Heart left ventricle (tissue), 16 donors: ENCODE data around the gene IGSF3. TPM values are rescaled to one million over a fixed set of nuclear protein-coding genes. Genes with fewer than 3 reads are reported as not detected.

Source experiments
- ATAC-seq, 4 donors: fragments of 200-7000 bp; cut with Tn5 transposase; one replicate each; pipeline ENCODE4 v1.9.1; 2020 to 2022; ENCODE audit warnings: moderate library complexity in 4 of 4, mild to moderate bottlenecking in 3 of 4, moderate number of reproducible peaks in 1 of 4
- DNase-seq, 5 donors: peaks; one replicate each; pipeline ENCODE4 v3.0.0-alpha.2; 2020
- H3K27ac ChIP-seq, 12 donors: fragments of 200-600 bp; sonication (generic) in 4 of 12; one replicate each; pipeline versions ENCODE4 v1.5.0 to v1.8.0; 2016 to 2022; ENCODE audit warnings: mild to moderate bottlenecking in 2 of 12
- H3K27me3 ChIP-seq, 9 donors: fragments of 200-600 bp; sonication (generic) in 2 of 9; one replicate each; pipeline versions ENCODE4 v1.5.1 to v1.8.0; 2016 to 2022; ENCODE audit warnings: mild to moderate bottlenecking in 3 of 9
- H3K36me3 ChIP-seq, 9 donors: fragments of 200-600 bp; sonication (generic) in 2 of 9; one replicate each; pipeline versions ENCODE4 v1.5.0 to v1.8.0; 2018 to 2022; ENCODE audit warnings: mild to moderate bottlenecking in 2 of 9
- H3K4me1 ChIP-seq, 12 donors: fragments of 200-600 bp; sonication (generic) in 4 of 12; one replicate each; pipeline versions ENCODE4 v1.5.0 to v1.8.0; 2016 to 2022; ENCODE audit warnings: mild to moderate bottlenecking in 3 of 12
- H3K4me3 ChIP-seq, 12 donors: fragments of 200-600 bp; sonication (generic) in 4 of 12; one replicate each; pipeline versions ENCODE4 v1.5.0 to v1.8.0; 2017 to 2022; ENCODE audit warnings: mild to moderate bottlenecking in 9 of 12, moderate library complexity in 4 of 12
- H3K9me3 ChIP-seq, 12 donors: fragments of 200-600 bp; sonication (generic) in 4 of 12; one replicate each; pipeline versions ENCODE4 v1.5.0 to v1.8.0; 2016 to 2022; ENCODE audit warnings: mild to moderate bottlenecking in 1 of 12
- POLR2A ChIP-seq, 2 donors: fragments of 450-650 bp; IDR thresholded peaks; one replicate each; pipeline ENCODE4 v1.6.1; 2017; ENCODE audit warnings: antibody characterized with exemption in 2 of 2, mild to moderate bottlenecking in 2 of 2, moderate library complexity in 2 of 2
- WGBS, 4 donors: extraction: QIAGEN DNeasy Blood & Tissue Kit in 2 of 4; methylation state at CpG; one replicate each; pipeline versions ENCODE4 v1.1.5 to v1.1.7; 2013 to 2018; 5-methylcytosine and 5-hydroxymethylcytosine counted together
- intact Hi-C, 10 donors: fragments of 100-400 bp; cut with DNase I; formaldehyde crosslinking; loops; one replicate each; pipeline versions ENCODE4 v1.11.1 to v1.14.2; 2022
- polyA plus RNA-seq, 2 donors: library from polyadenylated mRNA; stranded (reverse); fragments of 200-250 nt; gene quantifications; one replicate each; pipeline ENCODE4 v1.2.3, GENCODE V29; 2013
- total RNA-seq, 9 donors: library from RNA; depleted of rRNA in 2 of 9; stranded (reverse); fragments of >200 nt in 2 of 9; fragmentation: NEBNext Ultra II Directional in 3 of 9; extraction: Animal tissue kit (Norgen Biotek cat#: 25700) in 3 of 9; gene quantifications; one replicate each; pipeline versions ENCODE4 v1.1.0 to v1.2.4, GENCODE V29; 2016 to 2023
- TF ChIP-seq, protein P1 (sequence below), 12 donors: fragments of 200-600 bp; sonication (generic) in 4 of 12; IDR thresholded peaks; one replicate each; pipeline versions ENCODE4 v1.5.0 to v1.8.0; 2018 to 2022; ENCODE audit warnings: antibody characterized with exemption in 12 of 12, mild to moderate bottlenecking in 5 of 12
- donor health status: ischemic (EF 13 %, LVEDD 7.1; RV severe dilation, severe dysfunction).
- donor health status: healthy with polysubstance abuse.
- donor health status: DM: no; HTN: yes; CAD: no.
- donor health status: DM: no; HTN: no; CAD: no.
- donor health status: ischemic (EF 25% LVEDD 6.9; RV normal size, moderate dysfunction).
- donor health status: ischemic (EF 25% LVEDD 5.7; RV mildly dilated, moderate dysfunction).
- donor health status: healthy.
- donor health status: DM: yes; HTN: yes; CAD: no.
- donor health status: ischemic (EF 35%, LVEDD 5.7; RV mildly dilated, moderate dysfunction).
- donor health status: nonischemic (EF 11% LVEDD 7.7; RV severe dilation, severe dysfunction).
- donor health status: DM: yes; HTN: yes; CAD: no.
- donor health status: PGD.
- donor health status: ischemic (EF 29% LVEDD 5.4; RV normal size, mild dysfunction).
- donor health status: nonischemic (EF 23%, LVEDD 6.1; RV moderate dilation, normal function).

The IGSF3 gene
- total and polyA plus RNA-seq, 11 donors = 3.5 to 19.3 (median 11.5) TPM

DNA sequence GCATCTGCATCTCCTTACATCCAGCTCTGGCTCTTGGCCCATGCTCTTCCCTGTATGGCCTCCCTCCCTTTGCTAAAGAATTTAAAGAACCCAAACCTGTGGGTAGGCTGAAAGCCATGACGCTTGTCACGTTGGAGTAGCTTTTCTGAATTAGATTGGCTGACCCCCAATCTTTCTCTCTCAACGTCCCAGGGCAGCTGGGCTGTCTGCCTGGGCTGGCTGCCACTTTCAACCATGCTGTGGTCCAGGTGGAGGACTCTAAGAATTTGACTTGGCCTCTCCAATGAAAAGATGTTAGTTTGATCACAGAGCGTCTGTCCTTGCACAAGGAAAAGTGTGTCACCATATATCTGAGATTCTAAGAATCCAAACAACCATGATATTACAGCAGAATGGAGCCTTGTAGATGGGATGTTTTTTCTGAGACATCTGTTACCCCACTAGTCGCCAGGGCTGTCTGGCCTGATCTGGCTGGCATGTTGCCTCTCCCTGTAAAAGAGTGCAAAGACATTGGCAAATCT lies 6.5 kb upstream of the IGSF3 start:
- intact Hi-C loops = loop anchor here in 3 of 10 donors (5.0 kb wide), 2 partner anchors 97 to 102 kb away; partner anchors contain the start of gene CD58 (in 2 of the 3)
- Histone ChIP-seq H3K4me3 (no peak overlapping the region), H3K9me3 (no peaks in the 10 kb centered on the region), H3K27me3 (peaks cover 0 to 6% (median 0%) of the 10 kb centered on the region in 9 donors), H3K36me3 (no peaks in the 10 kb centered on the region), H3K27ac (no peak overlapping the region), H3K4me1 (peaks cover 0 to 10% (median 0%) of the 10 kb centered on the region in 12 donors)
- no peak for TF ChIP-seq POLR2A (IDR thresholded peaks at IDR 0.05)
- TF ChIP-seq, protein P1, sequence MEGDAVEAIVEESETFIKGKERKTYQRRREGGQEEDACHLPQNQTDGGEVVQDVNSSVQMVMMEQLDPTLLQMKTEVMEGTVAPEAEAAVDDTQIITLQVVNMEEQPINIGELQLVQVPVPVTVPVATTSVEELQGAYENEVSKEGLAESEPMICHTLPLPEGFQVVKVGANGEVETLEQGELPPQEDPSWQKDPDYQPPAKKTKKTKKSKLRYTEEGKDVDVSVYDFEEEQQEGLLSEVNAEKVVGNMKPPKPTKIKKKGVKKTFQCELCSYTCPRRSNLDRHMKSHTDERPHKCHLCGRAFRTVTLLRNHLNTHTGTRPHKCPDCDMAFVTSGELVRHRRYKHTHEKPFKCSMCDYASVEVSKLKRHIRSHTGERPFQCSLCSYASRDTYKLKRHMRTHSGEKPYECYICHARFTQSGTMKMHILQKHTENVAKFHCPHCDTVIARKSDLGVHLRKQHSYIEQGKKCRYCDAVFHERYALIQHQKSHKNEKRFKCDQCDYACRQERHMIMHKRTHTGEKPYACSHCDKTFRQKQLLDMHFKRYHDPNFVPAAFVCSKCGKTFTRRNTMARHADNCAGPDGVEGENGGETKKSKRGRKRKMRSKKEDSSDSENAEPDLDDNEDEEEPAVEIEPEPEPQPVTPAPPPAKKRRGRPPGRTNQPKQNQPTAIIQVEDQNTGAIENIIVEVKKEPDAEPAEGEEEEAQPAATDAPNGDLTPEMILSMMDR (IDR thresholded peaks at IDR 0.05) = no peak
- WGBS, 4 donors = 40 to 54% (median 47%) methylated on average over 5 of the region's 5 CpGs
- ATAC-seq (no peak), DNase-seq (no peak)

DNA sequence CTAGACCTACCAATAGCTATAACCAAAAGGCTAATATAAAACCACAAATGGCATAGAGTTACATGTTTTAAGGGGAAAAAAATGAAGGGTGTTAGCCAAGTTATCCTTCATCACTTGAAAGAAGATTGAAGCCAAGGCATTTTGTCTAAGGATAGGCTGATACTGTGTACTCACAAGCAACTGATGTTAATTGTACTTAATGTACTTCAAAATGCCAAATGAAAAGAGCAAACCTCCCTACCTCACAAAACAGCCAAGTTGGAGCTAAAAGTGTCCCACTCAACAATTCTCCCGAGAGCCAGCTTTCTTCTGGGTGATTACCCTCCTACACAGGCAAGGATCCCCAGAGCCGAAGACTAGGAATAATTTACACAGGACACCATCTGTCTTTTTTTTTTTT lies 4.4 kb upstream of the IGSF3 start:
- no peak for TF ChIP-seq POLR2A (IDR thresholded peaks at IDR 0.05)
- TF ChIP-seq, protein P1 (IDR thresholded peaks at IDR 0.05) = no peak
- Histone ChIP-seq H3K27ac (peak overlapping the region in 1 of 12 donors; percentile 13), H3K9me3 (no peaks in the 10 kb centered on the region), H3K4me1 (peaks cover 0 to 13% (median 3%) of the 10 kb centered on the region in 12 donors), H3K36me3 (no peaks in the 10 kb centered on the region), H3K4me3 (no peak overlapping the region), H3K27me3 (peaks cover 0 to 16% (median 0%) of the 10 kb centered on the region in 9 donors)
- WGBS, 4 donors = 65 to 88% (median 72%) methylated on average over 2 of the region's 2 CpGs
- ATAC-seq (peak in 2 of 4 donors; percentile 23 to 27), DNase-seq (no peak)
- intact Hi-C loops = loop anchor here in 7 of 10 donors (1.0 to 5.0 kb wide), 4 partner anchors 95 to 100 kb away; partner anchors contain the start of gene CD58 (in 2 of the 7)

DNA sequence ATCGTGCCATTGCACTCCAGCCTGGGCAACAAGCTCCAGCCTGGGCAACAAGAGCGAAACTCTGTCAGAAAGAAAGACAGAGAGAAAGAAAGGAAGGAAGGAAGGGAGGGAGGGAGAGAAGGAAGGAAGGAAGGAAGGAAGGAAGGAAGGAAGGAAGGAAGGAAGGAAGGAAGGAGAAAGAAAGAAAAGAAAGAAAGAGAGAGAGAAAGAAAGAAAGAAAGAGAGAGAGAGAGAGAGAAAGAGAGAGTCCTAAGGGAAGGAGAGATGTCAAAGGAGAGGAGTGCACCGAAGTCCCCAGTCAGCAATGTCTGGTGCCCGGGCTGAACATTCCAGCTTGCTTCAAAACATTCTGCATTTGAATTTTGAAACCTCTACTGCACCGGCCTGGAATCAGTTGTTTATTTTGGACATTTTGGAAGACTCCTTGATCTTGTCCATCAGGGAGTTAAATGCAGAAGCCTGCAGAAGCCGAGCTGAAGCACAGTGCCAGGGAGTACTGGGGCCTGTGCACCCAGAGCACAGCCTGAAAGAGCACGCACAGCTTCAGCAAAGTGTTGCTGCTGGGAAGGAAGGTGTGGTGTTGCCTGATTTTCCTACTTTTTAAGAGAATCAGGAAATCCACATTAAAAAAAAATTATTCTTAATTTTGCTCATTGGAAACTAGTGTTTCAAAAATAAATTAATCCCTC lies 3.7 kb upstream of the IGSF3 start:
- 63 to 73% (median 66%) methylated on average over 7 of the region's 7 CpGs for WGBS, 4 donors
- H3K9me3 ChIP-seq = no peaks in the 10 kb centered on the region
- no peaks in the 10 kb centered on the region for H3K36me3 ChIP-seq
- peaks cover 0 to 20% (median 9%) of the 10 kb centered on the region in 12 donors for H3K4me1 ChIP-seq
- no peak for TF ChIP-seq POLR2A (IDR thresholded peaks at IDR 0.05)
- TF ChIP-seq, protein P1 (IDR thresholded peaks at IDR 0.05) = no peak
- H3K4me3 ChIP-seq = no peak overlapping the region
- no peak for ATAC-seq
- peaks cover 0 to 22% (median 0%) of the 10 kb centered on the region in 9 donors for H3K27me3 ChIP-seq
- no peak overlapping the region for H3K27ac ChIP-seq
- intact Hi-C loops = loop anchor here in 4 of 10 donors (2.0 to 5.0 kb wide), 3 partner anchors 94 to 99 kb away; partner anchors contain the start of gene CD58 (in 2 of the 4)
- no peak for DNase-seq

DNA sequence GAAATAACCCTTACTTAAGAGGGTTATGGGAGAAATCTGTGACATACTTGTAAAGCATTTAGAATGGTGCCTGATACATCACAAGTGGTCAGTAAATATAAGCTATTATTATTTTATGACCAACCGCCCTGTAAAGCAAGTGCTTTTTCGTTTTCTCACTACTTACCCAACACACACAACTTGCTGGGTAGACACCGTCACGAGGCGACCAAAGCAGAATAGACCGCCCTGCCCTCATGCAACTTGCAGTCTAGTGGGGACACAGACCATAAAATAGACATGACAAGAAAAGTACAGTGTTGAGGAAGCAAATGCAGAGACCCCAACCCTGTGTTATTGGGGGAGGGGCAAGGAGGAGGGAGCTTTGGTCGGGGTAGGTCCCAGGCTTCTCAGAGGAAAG lies 744 bp upstream of the IGSF3 start:
- ATAC-seq = no peak
- Histone ChIP-seq H3K36me3 (no peaks in the 10 kb centered on the region), H3K4me1 (peaks cover 0 to 28% (median 12%) of the 10 kb centered on the region in 12 donors), H3K27me3 (peaks cover 0 to 47% (median 0%) of the 10 kb centered on the region in 9 donors), H3K9me3 (no peaks in the 10 kb centered on the region), H3K27ac (peak overlapping the region in 2 of 12 donors; percentile 60 to 61), H3K4me3 (peak overlapping the region in 7 of 12 donors; percentile 51 to 90 (median 72))
- intact Hi-C loops = loop anchor here in 1 of 10 donors (5.0 kb wide), 1 partner anchor 96 kb away; the partner anchor contains the start of gene CD58
- 85 to 93% (median 90%) methylated on average over 7 of the region's 7 CpGs for WGBS, 4 donors
- TF ChIP-seq, protein P1 (IDR thresholded peaks at IDR 0.05) = no peak
- no peak for TF ChIP-seq POLR2A (IDR thresholded peaks at IDR 0.05)
- no peak for DNase-seq
